Thoracic aorta (tissue), 2 donors: ENCODE data around the gene ST6GALNAC5. TPM values are rescaled to one million over a fixed set of nuclear protein-coding genes. Genes with fewer than 3 reads are reported as not detected.

Experiments
- ATAC-seq: fragments of 150-250 bp; one replicate; pipeline ENCODE4 v1.8.0; 2017; ENCODE audit warnings: low read depth; ENCODE audit not compliant: insufficient number of reproducible peaks, low FRiP score
- DNase-seq: peaks from one replicate; pipeline ENCODE4 v3.0.0-alpha.2; 2020; ENCODE audit warnings: low spot score
- H3K27ac ChIP-seq, 2 donors: fragments of 200-600 bp; sonication (generic); 1 replicate in 1 of 2; 2 replicates in 1 of 2; pipeline ENCODE4 v1.5.1; 2016; ENCODE audit warnings: mild to moderate bottlenecking in 2 of 2, moderate library complexity in 2 of 2
- H3K27me3 ChIP-seq: fragments of 200-600 bp; sonication (generic); replicated peaks from 2 replicates; pipeline ENCODE4 v1.6.0; 2016; ENCODE audit warnings: mild to moderate bottlenecking; ENCODE audit not compliant: insufficient read depth
- H3K36me3 ChIP-seq: fragments of 200-600 bp; sonication (generic); one replicate; pipeline ENCODE4 v1.5.1; 2016
- H3K4me1 ChIP-seq, 2 donors: fragments of 200-600 bp; sonication (generic); 1 replicate in 1 of 2; 2 replicates in 1 of 2; pipeline versions ENCODE4 v1.5.1 to v1.6.0; 2016; ENCODE audit warnings: low read depth in 2 of 2, mild to moderate bottlenecking in 1 of 2; ENCODE audit not compliant: control insufficient read depth in 1 of 2
- H3K4me3 ChIP-seq: fragments of 200-600 bp; sonication (generic); 2 replicates; pipeline ENCODE4 v1.5.1; 2016; ENCODE audit warnings: mild to moderate bottlenecking
- H3K9me3 ChIP-seq: fragments of 200-600 bp; sonication (generic); 2 replicates; pipeline ENCODE4 v1.5.1; 2016
- total RNA-seq, 2 donors: library from RNA; depleted of rRNA; stranded (reverse); fragments of >200 nt; gene quantifications; one replicate each; pipeline versions ENCODE4 v1.1.0 to v1.2.3, GENCODE V29; 2016
- TF ChIP-seq, protein P1 (sequence below): fragments of 200-600 bp; sonication (generic); IDR thresholded peaks from one replicate; pipeline ENCODE4 v1.5.1; 2019; ENCODE audit warnings: antibody characterized with exemption

Gene ST6GALNAC5
- total RNA-seq, 2 donors from 2014 or later, result 7.2 to 19.8 TPM

DNA sequence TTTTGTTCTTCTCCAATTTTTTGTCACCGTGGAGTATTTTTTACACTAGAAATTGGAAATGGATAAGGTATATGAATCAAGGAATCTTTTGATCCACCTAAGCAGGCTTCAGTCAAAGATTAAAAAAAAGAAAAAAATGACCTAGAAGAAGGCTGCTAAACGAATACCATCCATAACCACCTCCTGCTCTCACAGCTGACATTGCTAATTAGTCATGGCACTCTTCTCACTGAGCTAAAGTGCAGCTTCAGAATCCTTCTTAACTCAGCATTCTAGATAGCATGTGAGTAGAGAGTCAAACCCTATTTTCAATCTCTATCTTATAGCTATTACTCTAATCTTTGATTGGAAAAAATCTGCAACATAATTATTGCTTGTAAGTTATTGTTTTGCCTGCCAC, 40.2 kb upstream of the ST6GALNAC5 start:
- no peaks in the 10 kb centered on the region for H3K27me3 ChIP-seq
- ATAC-seq, result no peak
- no peaks in the 10 kb centered on the region for H3K4me1 ChIP-seq
- no peaks in the 10 kb centered on the region for H3K36me3 ChIP-seq
- H3K9me3 ChIP-seq, result no peaks in the 10 kb centered on the region
- DNase-seq, result no peak
- TF ChIP-seq, protein P1, sequence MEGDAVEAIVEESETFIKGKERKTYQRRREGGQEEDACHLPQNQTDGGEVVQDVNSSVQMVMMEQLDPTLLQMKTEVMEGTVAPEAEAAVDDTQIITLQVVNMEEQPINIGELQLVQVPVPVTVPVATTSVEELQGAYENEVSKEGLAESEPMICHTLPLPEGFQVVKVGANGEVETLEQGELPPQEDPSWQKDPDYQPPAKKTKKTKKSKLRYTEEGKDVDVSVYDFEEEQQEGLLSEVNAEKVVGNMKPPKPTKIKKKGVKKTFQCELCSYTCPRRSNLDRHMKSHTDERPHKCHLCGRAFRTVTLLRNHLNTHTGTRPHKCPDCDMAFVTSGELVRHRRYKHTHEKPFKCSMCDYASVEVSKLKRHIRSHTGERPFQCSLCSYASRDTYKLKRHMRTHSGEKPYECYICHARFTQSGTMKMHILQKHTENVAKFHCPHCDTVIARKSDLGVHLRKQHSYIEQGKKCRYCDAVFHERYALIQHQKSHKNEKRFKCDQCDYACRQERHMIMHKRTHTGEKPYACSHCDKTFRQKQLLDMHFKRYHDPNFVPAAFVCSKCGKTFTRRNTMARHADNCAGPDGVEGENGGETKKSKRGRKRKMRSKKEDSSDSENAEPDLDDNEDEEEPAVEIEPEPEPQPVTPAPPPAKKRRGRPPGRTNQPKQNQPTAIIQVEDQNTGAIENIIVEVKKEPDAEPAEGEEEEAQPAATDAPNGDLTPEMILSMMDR, result no peak
- no peak overlapping the region for H3K4me3 ChIP-seq
- H3K27ac ChIP-seq, result no peak overlapping the region

DNA sequence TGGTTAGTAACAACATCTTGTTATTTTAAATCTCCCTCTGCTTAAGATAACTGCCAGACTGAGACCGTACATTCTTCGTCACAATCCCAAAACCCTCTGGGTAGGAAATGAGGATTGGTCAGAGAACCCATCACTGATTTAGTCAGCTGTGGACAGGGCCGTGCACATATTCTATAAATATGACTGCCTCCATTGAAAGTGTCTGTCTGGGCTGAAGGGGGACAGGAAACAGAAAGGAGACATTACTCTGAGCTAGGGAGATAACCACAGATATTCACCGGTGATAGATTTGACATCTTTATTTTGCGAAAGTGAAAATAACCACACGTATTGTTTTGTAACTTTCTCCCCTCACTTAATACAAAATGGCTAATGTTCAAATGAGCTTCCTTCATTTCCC, 36.9 kb upstream of the ST6GALNAC5 start:
- TF ChIP-seq, protein P1, result no peak
- no peak overlapping the region for H3K27ac ChIP-seq
- no peaks in the 10 kb centered on the region for H3K27me3 ChIP-seq
- H3K4me3 ChIP-seq, result no peak overlapping the region
- DNase-seq (no peak), ATAC-seq (no peak)
- no peaks in the 10 kb centered on the region for H3K4me1 ChIP-seq
- H3K36me3 ChIP-seq, result no peaks in the 10 kb centered on the region
- H3K9me3 ChIP-seq, result no peaks in the 10 kb centered on the region

DNA sequence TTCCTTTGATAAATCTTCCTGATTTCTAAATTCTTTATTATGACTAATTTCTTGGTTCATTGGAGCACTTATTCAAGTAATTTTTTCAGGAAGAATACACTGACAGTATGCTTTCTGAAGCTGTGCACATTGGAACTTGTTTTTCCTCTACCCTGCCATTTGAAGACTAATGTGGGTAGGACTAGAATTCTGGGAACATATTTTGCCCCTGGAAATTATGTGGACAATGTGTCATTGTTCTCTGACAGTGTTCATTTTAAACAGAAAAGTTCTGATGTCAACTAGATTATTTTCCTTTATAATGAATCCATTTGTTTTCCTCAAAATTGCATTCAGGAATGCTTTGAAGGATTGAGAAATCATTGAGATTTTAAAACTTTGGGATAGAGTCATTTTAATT, 34.8 kb upstream of the ST6GALNAC5 start:
- DNase-seq (no peak), ATAC-seq (no peak)
- no peak overlapping the region for H3K27ac ChIP-seq
- no peaks in the 10 kb centered on the region for H3K9me3 ChIP-seq
- TF ChIP-seq, protein P1, result no peak
- no peak overlapping the region for H3K4me3 ChIP-seq
- H3K4me1 ChIP-seq, result no peaks in the 10 kb centered on the region
- H3K36me3 ChIP-seq, result no peaks in the 10 kb centered on the region
- no peaks in the 10 kb centered on the region for H3K27me3 ChIP-seq

DNA sequence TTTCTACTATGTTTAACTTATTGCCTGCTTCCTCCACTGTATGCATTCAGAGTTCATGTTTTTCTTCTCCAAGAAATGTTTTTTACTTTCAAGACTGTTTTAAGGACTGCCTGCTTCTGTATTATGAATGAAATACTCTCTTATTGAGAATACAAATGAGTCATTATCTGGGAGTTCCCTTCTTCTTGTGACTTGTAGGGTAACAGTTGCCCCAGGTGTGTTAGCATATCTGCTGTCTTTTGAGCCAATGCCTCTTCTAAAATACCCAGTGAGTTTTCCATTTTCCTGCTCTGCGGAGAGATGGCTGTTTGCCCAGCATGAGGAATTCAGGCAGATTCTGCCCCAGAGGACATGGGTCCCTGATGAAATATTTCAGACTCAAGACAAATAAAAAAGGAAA, 34.1 kb upstream of the ST6GALNAC5 start:
- ATAC-seq, result no peak
- no peak overlapping the region for H3K27ac ChIP-seq

DNA sequence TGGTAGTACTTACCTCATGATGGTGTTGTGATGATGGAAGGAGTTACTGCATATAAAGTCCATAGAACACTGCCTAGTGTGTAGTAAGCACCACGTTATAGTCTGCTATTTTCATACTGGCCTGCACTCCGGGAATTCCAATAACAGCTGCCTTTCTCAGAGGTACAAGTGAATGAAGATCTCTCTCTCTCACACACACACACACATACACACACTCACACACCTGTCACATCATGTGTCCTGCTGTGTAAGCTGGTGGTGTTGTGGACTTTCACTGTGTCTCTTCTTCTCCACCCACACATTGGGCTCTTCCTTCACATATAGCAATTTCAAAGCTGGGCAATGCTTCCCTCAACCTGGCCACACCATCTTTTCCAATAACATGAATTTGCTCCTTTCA, 33.4 kb upstream of the ST6GALNAC5 start:
- TF ChIP-seq, protein P1, result no peak
- H3K4me1 ChIP-seq, result no peaks in the 10 kb centered on the region
- DNase-seq (no peak), ATAC-seq (no peak)
- no peaks in the 10 kb centered on the region for H3K36me3 ChIP-seq
- H3K27me3 ChIP-seq, result no peaks in the 10 kb centered on the region
- H3K4me3 ChIP-seq, result no peak overlapping the region
- no peak overlapping the region for H3K27ac ChIP-seq
- no peaks in the 10 kb centered on the region for H3K9me3 ChIP-seq

More for the DNA sequence above, 34.1 kb upstream of the ST6GALNAC5 start:
- H3K4me1 ChIP-seq, result no peaks in the 10 kb centered on the region
- DNase-seq, result no peak
- TF ChIP-seq, protein P1, result no peak
- H3K36me3 ChIP-seq, result no peaks in the 10 kb centered on the region
- H3K4me3 ChIP-seq, result no peak overlapping the region
- no peaks in the 10 kb centered on the region for H3K27me3 ChIP-seq
- no peaks in the 10 kb centered on the region for H3K9me3 ChIP-seq
